Psoas muscle (tissue), 8 donors: Measurements from ENCODE around the gene MAN2B1. TPM values are rescaled to one million over a fixed set of nuclear protein-coding genes. Genes with fewer than 3 reads are reported as not detected.
"Not testable (repeated sequence)": the region's sequence is repeated elsewhere in the genome, so short reads cannot be mapped to it uniquely, and the experiment has no call there.

Source experiments
- ATAC-seq, 4 donors: fragments of 200-7000 bp; cut with Tn5 transposase; one replicate each; pipeline ENCODE4 v1.9.1; 2020; ENCODE audit warnings: moderate library complexity in 3 of 4, mild to moderate bottlenecking in 2 of 4
- DNase-seq, 2 donors: peaks; one replicate each; pipeline ENCODE4 v3.0.0-alpha.2; 2020
- H3K27ac ChIP-seq: fragments of 200-600 bp; one replicate; pipeline ENCODE4 v1.8.0; 2022
- H3K27me3 ChIP-seq, 3 donors: fragments of 200-600 bp in 1 of 3; one replicate each; pipeline versions ENCODE4 v1.6.1 to v1.8.0; 2013 to 2022; ENCODE audit warnings: low read length in 2 of 3, mild to moderate bottlenecking in 2 of 3, moderate library complexity in 1 of 3; ENCODE audit not compliant: insufficient read depth in 3 of 3
- H3K36me3 ChIP-seq, 2 donors: fragments of 200-600 bp in 1 of 2; one replicate each; pipeline versions ENCODE4 v1.6.1 to v1.8.0; 2013 to 2022; ENCODE audit warnings: low read depth in 1 of 2, mild to moderate bottlenecking in 1 of 2, moderate library complexity in 1 of 2; ENCODE audit not compliant: insufficient read depth in 1 of 2
- H3K4me1 ChIP-seq: fragments of 200-600 bp; one replicate; pipeline ENCODE4 v1.8.0; 2022
- H3K4me3 ChIP-seq: fragments of 200-600 bp; one replicate; pipeline ENCODE4 v1.8.0; 2022; ENCODE audit warnings: mild to moderate bottlenecking
- H3K9me3 ChIP-seq: fragments of 200-600 bp; one replicate; pipeline ENCODE4 v1.8.0; 2022
- WGBS, 3 donors: extraction: QIAGEN DNeasy Blood & Tissue Kit; methylation state at CpG; one replicate each; pipeline versions ENCODE4 v1.1.6 to v1.1.7; 2013; 5-methylcytosine and 5-hydroxymethylcytosine counted together
- intact Hi-C, 2 donors: fragments of 100-400 bp; cut with DNase I; formaldehyde crosslinking; loops; one replicate each; pipeline versions ENCODE4 v1.11.0 to v1.14.2; 2022
- polyA plus RNA-seq, 3 donors: library from polyadenylated mRNA; stranded (reverse); fragments of 200-250 nt; gene quantifications; one replicate each; pipeline ENCODE4 v1.2.3, GENCODE V29; 2013
- total RNA-seq, 4 donors: library from RNA; stranded (reverse); fragmentation: NEBNext Ultra II Directional in 2 of 4; extraction: Animal tissue kit (Norgen Biotek cat#: 25700) in 2 of 4; gene quantifications; one replicate each; pipeline versions ENCODE4 v1.2.1 to v1.2.4, GENCODE V29; 2021 to 2023
- TF ChIP-seq, protein P1 (sequence below): fragments of 200-600 bp; IDR thresholded peaks from one replicate; pipeline ENCODE4 v1.8.0; 2022; ENCODE audit warnings: antibody characterized with exemption
- donor health status: healthy with polysubstance abuse.
- donor health status: DM: no; HTN: no; CAD: no; lungs with moderate emphysema.
- donor health status: Bipolar disorder and iron deficiency.
- donor health status: healthy.
- donor health status: DM: yes; HTN: yes; CAD: no.
- donor health status: DM: no; HTN: no; CAD: no.
- donor health status: DM: no; HTN: no; CAD: no.
- donor health status: DM: yes; HTN: yes; CAD: no.

MAN2B1 gene
- total and polyA plus RNA-seq, 7 donors = 9.6 to 20.5 (median 16.0) TPM

DNA sequence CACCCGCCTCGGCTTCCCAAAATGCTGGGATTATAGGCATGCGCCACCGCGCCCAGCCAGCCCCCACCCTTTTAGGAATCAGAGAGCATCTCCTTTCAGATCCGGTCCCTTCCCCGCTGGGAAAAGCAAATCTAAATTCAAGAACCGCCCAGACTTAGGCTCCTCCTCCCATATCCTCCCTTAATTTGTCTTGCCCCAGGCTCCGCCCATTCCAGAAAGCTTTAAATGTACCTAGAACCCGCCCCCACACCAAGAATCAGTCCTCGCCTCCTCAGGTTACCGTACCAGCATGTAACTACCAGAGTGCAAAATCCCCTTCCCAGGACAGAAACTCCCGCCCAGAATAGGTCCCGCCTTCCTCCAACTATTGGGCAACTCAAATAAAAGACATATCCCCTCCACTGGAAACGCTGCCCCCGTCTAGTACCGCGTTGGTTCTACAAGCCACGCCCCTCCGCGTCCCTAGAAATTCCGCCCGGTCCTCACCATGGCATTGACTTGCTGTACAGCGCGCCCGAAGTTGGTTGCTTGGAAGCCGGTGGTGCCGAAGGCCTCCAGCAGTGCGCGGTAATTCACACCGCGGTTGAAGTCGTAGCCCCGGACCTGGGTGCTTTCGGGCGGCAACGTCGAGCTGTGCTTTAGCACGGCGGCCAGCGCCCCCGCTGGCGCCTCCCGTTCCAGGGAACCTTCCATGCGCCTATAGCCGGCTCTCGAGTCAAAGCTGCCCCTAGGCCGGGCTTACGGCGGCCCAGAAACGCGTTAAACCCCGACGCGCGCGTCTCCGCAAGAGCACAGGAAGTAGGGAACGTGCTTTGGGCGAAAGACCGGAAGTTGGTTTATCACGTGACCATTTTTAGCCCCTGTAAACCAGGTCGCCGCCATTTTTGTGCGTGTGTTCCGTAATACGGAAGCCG lies 14.8 kb upstream of the MAN2B1 start, which contains the start of gene DHPS:
Gene DHPS, minus strand, starts transcription at position 807 of the 914 bp plus-strand sequence. Its CDS starts 114 bp downstream, at position 693.
- TF ChIP-seq, protein P1, sequence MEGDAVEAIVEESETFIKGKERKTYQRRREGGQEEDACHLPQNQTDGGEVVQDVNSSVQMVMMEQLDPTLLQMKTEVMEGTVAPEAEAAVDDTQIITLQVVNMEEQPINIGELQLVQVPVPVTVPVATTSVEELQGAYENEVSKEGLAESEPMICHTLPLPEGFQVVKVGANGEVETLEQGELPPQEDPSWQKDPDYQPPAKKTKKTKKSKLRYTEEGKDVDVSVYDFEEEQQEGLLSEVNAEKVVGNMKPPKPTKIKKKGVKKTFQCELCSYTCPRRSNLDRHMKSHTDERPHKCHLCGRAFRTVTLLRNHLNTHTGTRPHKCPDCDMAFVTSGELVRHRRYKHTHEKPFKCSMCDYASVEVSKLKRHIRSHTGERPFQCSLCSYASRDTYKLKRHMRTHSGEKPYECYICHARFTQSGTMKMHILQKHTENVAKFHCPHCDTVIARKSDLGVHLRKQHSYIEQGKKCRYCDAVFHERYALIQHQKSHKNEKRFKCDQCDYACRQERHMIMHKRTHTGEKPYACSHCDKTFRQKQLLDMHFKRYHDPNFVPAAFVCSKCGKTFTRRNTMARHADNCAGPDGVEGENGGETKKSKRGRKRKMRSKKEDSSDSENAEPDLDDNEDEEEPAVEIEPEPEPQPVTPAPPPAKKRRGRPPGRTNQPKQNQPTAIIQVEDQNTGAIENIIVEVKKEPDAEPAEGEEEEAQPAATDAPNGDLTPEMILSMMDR = no peak
- Histone ChIP-seq H3K4me3 (peak within 1 kb of the TSS; percentile 76), H3K4me1 (peaks cover 3% of the 10 kb centered on the region), H3K9me3 (no peaks in the 10 kb centered on the region), H3K27me3 (no peaks in the 10 kb centered on the region), H3K27ac (peak within 1 kb of the TSS; percentile 96), H3K36me3 (peaks cover 5 to 39% of the 10 kb centered on the region in 2 donors)
- intact Hi-C loops = loop anchor here in 1 of 2 donors (5.0 kb wide), 1 partner anchor 41 kb away; the partner anchor contains the start of gene TNPO2
- WGBS, 3 donors = 0% methylated on average over 68 of the region's 68 CpGs
- DNase-seq (peak; percentile 90 to 96), ATAC-seq (peak; percentile 91 to 94 (median 91))

DNA sequence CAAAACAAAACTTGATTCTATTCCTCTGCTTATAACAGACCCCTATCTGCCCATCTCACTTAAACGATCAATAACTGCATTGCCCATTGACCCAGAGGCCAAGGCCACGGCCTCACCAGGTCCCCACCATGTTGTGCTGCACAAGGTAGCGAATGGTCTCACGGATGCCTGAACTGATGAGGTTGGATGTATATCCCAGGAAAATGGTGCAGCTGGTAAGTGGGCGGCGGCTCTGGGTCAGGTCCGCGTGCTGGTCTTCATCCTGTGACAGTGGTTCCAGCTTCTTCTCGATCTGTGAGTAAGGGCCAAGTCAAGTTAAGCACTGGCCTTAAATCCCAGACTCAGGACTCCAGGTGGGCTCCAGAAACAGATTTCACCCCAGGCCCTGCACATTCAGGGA lies 13.5 kb upstream of the MAN2B1 start:
- TF ChIP-seq, protein P1 = no peak
- Histone ChIP-seq H3K27ac (no peak overlapping the region), H3K36me3 (peaks cover 5 to 52% of the 10 kb centered on the region in 2 donors), H3K4me1 (peaks cover 3% of the 10 kb centered on the region), H3K4me3 (no peak overlapping the region), H3K9me3 (no peaks in the 10 kb centered on the region), H3K27me3 (no peaks in the 10 kb centered on the region)
- 89 to 90% (median 89%) methylated on average over 9 of the region's 9 CpGs for WGBS, 3 donors
- ATAC-seq (no peak), DNase-seq (no peak)
- intact Hi-C loops = loop anchor here in 1 of 2 donors (5.0 kb wide), 1 partner anchor 42 kb away; the partner anchor contains the start of gene TNPO2

DNA sequence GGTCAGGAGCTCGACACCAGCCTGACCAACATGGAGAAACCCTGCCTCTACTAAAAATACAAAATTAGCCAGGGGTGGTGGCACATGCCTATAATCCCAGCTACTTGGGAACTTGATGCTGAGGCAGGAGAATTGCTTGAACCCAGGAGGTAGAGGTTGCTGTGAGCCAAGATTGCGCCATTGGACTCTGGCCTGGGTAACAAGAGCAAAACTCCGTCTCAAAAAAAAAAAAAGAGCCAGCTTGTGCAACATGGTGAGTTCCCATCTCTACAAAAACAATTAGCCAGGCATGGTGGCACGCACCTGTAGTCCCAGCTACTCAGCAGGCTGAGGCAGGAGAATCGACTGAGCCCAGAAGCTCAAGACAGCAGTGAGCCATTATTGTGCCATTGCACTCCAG lies 11.5 kb upstream of the MAN2B1 start:
- peaks cover 5 to 72% of the 10 kb centered on the region in 2 donors for H3K36me3 ChIP-seq
- H3K4me3 ChIP-seq, H3K27me3 ChIP-seq, H3K9me3 ChIP-seq, DNase-seq, H3K27ac ChIP-seq, H3K4me1 ChIP-seq, ATAC-seq: not testable (repeated sequence)
- intact Hi-C loops = loop anchor here (5.0 to 10.0 kb wide), 2 partner anchors 113 to 169 kb away; no protein-coding TSS in a partner anchor
- 85 to 95% (median 92%) methylated on average over 5 of the region's 5 CpGs for WGBS, 3 donors

DNA sequence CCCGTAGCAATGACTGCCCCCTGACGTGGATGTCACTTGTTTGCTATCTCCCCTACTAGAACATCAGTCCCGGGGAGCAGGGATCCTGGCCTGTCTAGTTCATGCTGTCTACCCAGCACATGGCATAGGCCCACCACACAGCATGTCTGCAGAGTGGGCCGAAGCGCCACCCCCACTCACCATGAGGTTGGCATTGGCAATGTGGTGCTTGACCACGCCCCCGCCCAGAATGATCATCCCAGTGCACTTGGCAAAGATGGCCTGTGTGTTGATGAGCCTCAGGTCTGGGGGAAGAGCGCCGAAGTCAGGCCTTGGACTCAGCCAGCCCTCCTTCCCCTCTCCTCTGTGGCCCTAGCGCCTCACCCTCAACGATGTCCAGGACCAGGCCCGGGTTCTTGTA lies 10.4 kb upstream of the MAN2B1 start:
- Histone ChIP-seq H3K27ac (no peak overlapping the region), H3K9me3 (no peaks in the 10 kb centered on the region), H3K36me3 (peaks cover 5 to 83% of the 10 kb centered on the region in 2 donors), H3K4me1 (peaks cover 3% of the 10 kb centered on the region), H3K27me3 (no peaks in the 10 kb centered on the region), H3K4me3 (no peak overlapping the region)
- intact Hi-C loops = loop anchor here (5.0 to 10.0 kb wide), 2 partner anchors 112 to 170 kb away; no protein-coding TSS in a partner anchor
- TF ChIP-seq, protein P1 = no peak
- ATAC-seq (no peak), DNase-seq (no peak)
- WGBS, 3 donors = 81 to 88% (median 88%) methylated on average over 12 of the region's 12 CpGs

DNA sequence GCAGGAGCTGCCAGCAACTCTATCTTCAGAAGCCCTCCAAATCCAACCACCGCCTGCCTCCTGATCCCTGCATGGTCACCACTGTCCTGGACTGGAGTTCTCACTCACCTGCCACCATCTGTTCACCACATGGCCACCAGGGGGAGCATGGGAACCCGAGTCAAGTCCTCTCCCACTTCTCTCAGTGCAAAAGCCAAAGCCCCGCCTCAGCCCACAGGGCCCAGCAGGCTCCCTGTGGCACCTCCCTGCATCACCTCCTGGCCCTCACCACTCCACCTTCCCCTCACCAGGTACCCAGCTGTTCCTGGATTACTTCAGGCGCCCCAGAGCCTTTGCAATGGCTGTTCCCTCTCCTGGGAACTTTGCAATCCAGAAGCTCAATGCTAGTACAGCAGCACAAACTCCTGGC lies 9.8 kb upstream of the MAN2B1 start:
- intact Hi-C loops = loop anchor here (5.0 to 10.0 kb wide), 2 partner anchors 112 to 171 kb away; no protein-coding TSS in a partner anchor
- TF ChIP-seq, protein P1 = peak; percentile 82
- WGBS, 3 donors = 19 to 31% (median 27%) methylated on average over 4 of the region's 4 CpGs

More for the DNA sequence above, 9.8 kb upstream of the MAN2B1 start:
- peak; percentile 43 to 61 (median 53) for ATAC-seq
- Histone ChIP-seq H3K27ac (no peak overlapping the region), H3K4me3 (no peak overlapping the region), H3K27me3 (no peaks in the 10 kb centered on the region), H3K9me3 (no peaks in the 10 kb centered on the region), H3K36me3 (peaks cover 5 to 88% of the 10 kb centered on the region in 2 donors), H3K4me1 (peaks cover 3% of the 10 kb centered on the region)
- peak; percentile 80 to 90 for DNase-seq
